ENCODE measurements around the gene LIN28B. TPM values are rescaled to one million over a fixed set of nuclear protein-coding genes. Genes with fewer than 3 reads are reported as not detected.

LIN28B gene
- polyA plus RNA-seq, 2 of the 4 experiments (the other 2 are of a cell fraction): 3.6 to 7.2 TPM

GRCh38 chr6:105015482-105015881 is 58.6 kb downstream of the LIN28B start:
- Histone ChIP-seq H3K27ac (no peak overlapping the region), H3K9me3 (no peaks in the 10 kb centered on the region), H3K4me3 (no peak overlapping the region), H3K4me1 (peaks cover 16% of the 10 kb centered on the region; the same call in 2 of the 3 replicates), H3K4me2 (peak overlapping the region; percentile 28; the same call in 1 of the 3 replicates)
- no peak for FAIRE-seq
- WGBS (ENCODE audit: missing lambda C conversion rate): 69% methylated on average over 2 of the region's 2 CpGs
- CTCF ChIA-PET: no interaction called here
- POLR2A ChIA-PET: no interaction called here
- TF ChIP-seq ATOH8 (CRISPR knock-in tag; IDR thresholded peaks at IDR 0.05; ENCODE audit: low read depth) (no peak), MAFK (IDR thresholded peaks at IDR 0.05; ENCODE audit: partially characterized antibody) (no peak), HES2 (IDR thresholded peaks at IDR 0.05) (no peak), E2F6 (IDR thresholded peaks at IDR 0.05; ENCODE audit: borderline replicate concordance, low read depth) (no peak), RNF2 (IDR thresholded peaks at IDR 0.05; ENCODE audit: borderline replicate concordance, low read depth) (no peak), CHD4 (IDR thresholded peaks at IDR 0.05; ENCODE audit: borderline replicate concordance) (no peak), ZFP36 (IDR thresholded peaks at IDR 0.05; ENCODE audit: borderline replicate concordance, partially characterized antibody) (no peak), REST (IDR thresholded peaks at IDR 0.05) (no peak), SMC3 (IDR thresholded peaks at IDR 0.05) (no peak), MAX (IDR thresholded peaks at IDR 0.05) (no peak), FOXS1 (CRISPR knock-in tag; IDR thresholded peaks at IDR 0.05) (no peak), POLR2AphosphoS2 (conservative IDR thresholded peaks at IDR 0.05; ENCODE audit: low read length) (no peak), ZSCAN20 (CRISPR knock-in tag; IDR thresholded peaks at IDR 0.05) (no peak), CHD2 (IDR thresholded peaks at IDR 0.05; ENCODE audit: low read length, partially characterized antibody) (no peak), EHMT2 (IDR thresholded peaks at IDR 0.05; ENCODE audit: low read depth) (no peak)
- no peak for DNase-seq (ENCODE audit: low read depth in 1 of 2, low spot score in 1 of 2)
- ATAC-seq: no peak

DNA sequence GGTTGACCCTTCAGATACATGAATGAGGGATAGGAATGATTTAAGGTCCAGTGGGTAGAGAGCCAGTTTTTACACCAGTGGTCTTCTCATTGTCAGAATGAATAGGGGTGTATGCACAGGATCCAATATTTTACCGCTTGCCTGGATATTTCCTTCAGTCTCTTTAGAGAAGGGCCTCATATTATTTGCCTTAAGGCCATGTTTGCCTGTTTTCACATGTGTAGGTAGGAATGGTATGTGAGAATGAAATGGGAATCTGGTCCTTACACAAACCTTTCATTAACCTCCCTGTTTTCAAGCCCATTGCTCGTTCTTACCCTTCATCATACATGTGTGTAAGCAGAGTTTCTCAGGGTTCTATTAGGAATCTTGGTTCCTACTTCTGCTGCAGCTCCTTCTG is 62.4 kb downstream of the LIN28B start:
- Histone ChIP-seq H3K27ac (no peak overlapping the region), H3K4me1 (peaks cover 16% of the 10 kb centered on the region; the same call in 2 of the 3 replicates), H3K4me3 (no peak overlapping the region), H3K9me3 (no peaks in the 10 kb centered on the region), H3K4me2 (no peak overlapping the region)
- no peak for ATAC-seq
- ChIA-PET POLR2A (no interaction called here), CTCF (no interaction called here)
- no peak for FAIRE-seq
- WGBS (ENCODE audit: missing lambda C conversion rate): 93% methylated on average over 2 of the region's 2 CpGs
- no peak for DNase-seq (ENCODE audit: low read depth in 1 of 2, low spot score in 1 of 2)
- no peak for TF ChIP-seq HOXA7 (CRISPR knock-in tag; IDR thresholded peaks at IDR 0.05)

DNA sequence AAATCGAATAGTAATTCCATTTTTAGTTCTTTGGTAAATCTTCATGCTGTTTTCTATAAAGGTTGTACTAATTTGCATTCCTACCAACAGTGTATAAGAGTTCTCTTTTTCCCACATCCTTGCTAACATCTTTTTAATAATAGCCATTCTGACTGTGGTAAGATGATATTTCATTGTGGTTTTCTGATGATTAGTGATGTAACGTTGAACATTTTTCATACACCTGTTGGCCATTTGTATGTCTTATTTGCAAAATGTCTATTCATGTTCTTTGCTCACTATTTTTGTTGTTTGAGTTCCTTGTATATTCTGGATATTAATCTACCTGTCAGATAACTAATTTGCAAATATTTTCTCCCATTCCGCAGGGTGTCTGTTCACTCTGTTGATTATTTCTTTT is 64.5 kb downstream of the LIN28B start:
- peaks cover 6% of the 10 kb centered on the region; the same call in 1 of the 3 replicates for H3K4me1 ChIP-seq
- DNase-seq (ENCODE audit: low read depth in 1 of 2, low spot score in 1 of 2) (no peak), FAIRE-seq (no peak), ATAC-seq (no peak)
- TF ChIP-seq POLR2AphosphoS2 (conservative IDR thresholded peaks at IDR 0.05; ENCODE audit: low read length): no peak
- TF ChIP-seq EHF (CRISPR knock-in tag; IDR thresholded peaks at IDR 0.05): no peak
- H3K9me3 ChIP-seq: no peaks in the 10 kb centered on the region
- WGBS (ENCODE audit: missing lambda C conversion rate): 68% methylated on average over 3 of the region's 3 CpGs
- no peak overlapping the region for H3K27ac ChIP-seq
- no peak overlapping the region for H3K4me2 ChIP-seq
- CTCF ChIA-PET: no interaction called here
- no peak overlapping the region for H3K4me3 ChIP-seq
- POLR2A ChIA-PET: no interaction called here
